Stimulated activated CD8-positive, alpha-beta memory T cell treated with anti-CD3 and anti-CD28 coated beads, Interleukin-7, amount 100 ng/mL, for 48 hours (primary cell): ENCODE results near the gene DYNLT2B.
A peak's percentile ranks its signal among the peaks of the same experiment; 100 is the strongest.
"Not testable (repeated sequence)": the region's sequence is repeated elsewhere in the genome, so short reads cannot be mapped to it uniquely, and the experiment has no call there.

Experiments used
- DNase-seq, 2 donors: peaks; one replicate each; pipeline ENCODE4 v3.0.0-alpha.2; 2020; ENCODE audit warnings: low read depth in 1 of 2; ENCODE audit errors: extremely low read depth in 1 of 2

The DYNLT2B gene

GRCh38 chr3:196317687-196318467 is at the start of gene DYNLT2B:
Gene DYNLT2B, minus strand, starts transcription at chr3:196318240. Its CDS starts 88 bp downstream, at chr3:196318152.
- peak; percentile 81 to 85 for DNase-seq

- no peak for DNase-seq
These were observed 47.7 kb upstream of the DYNLT2B start for GRCh38 chr3:196365736-196366135.

GRCh38 chr3:196360586-196360985 is 42.5 kb upstream of the DYNLT2B start:
- no peak for DNase-seq

- DNase-seq = not testable (repeated sequence)
These were observed 40.5 kb upstream of the DYNLT2B start for GRCh38 chr3:196358540-196358939.

- DNase-seq = no peak
These were observed 39.9 kb upstream of the DYNLT2B start for GRCh38 chr3:196357905-196358304.

- DNase-seq = no peak
These were observed 38.5 kb upstream of the DYNLT2B start for GRCh38 chr3:196356556-196356955.

GRCh38 chr3:196355668-196356067 is 37.6 kb upstream of the DYNLT2B start:
- no peak for DNase-seq

- DNase-seq = no peak
These were observed 36.1 kb upstream of the DYNLT2B start for GRCh38 chr3:196354132-196354531.

GRCh38 chr3:196351541-196351940 is 33.5 kb upstream of the DYNLT2B start:
- no peak for DNase-seq

GRCh38 chr3:196350067-196350466 is 32.0 kb upstream of the DYNLT2B start:
- DNase-seq = no peak

GRCh38 chr3:196348698-196349097 is 30.7 kb upstream of the DYNLT2B start:
- DNase-seq = no peak

GRCh38 chr3:196344663-196345062 is 26.6 kb upstream of the DYNLT2B start:
- DNase-seq = no peak

GRCh38 chr3:196343917-196344316 is 25.9 kb upstream of the DYNLT2B start:
- DNase-seq = not testable (repeated sequence)

- no peak for DNase-seq
These were observed 23.1 kb upstream of the DYNLT2B start for GRCh38 chr3:196341137-196341536.

- no peak for DNase-seq
These were observed 22.4 kb upstream of the DYNLT2B start for GRCh38 chr3:196340466-196340865.

- no peak for DNase-seq
These were observed 21.6 kb upstream of the DYNLT2B start for GRCh38 chr3:196339493-196340254.

- DNase-seq = no peak
These were observed 21.0 kb upstream of the DYNLT2B start for GRCh38 chr3:196339044-196339443.

GRCh38 chr3:196336319-196337145 is 18.5 kb upstream of the DYNLT2B start:
- no peak for DNase-seq

- DNase-seq = no peak
These were observed 17.5 kb upstream of the DYNLT2B start for GRCh38 chr3:196335503-196335948.

- no peak for DNase-seq
These were observed 16.9 kb upstream of the DYNLT2B start for GRCh38 chr3:196334982-196335381.

- DNase-seq = no peak
These were observed 14.1 kb upstream of the DYNLT2B start for GRCh38 chr3:196332168-196332567.
